WTC11 (cell line): Measurements from ENCODE around the gene TMEM86B. TPM values are rescaled to one million over a fixed set of nuclear protein-coding genes. Genes with fewer than 3 reads are reported as not detected.
A peak's percentile ranks its signal among the peaks of the same experiment; 100 is the strongest.

Experiments
- ATAC-seq: fragments of 200-7000 bp; cut with Tn5 transposase; 2 replicates; pipeline ENCODE4 v1.10.0; 2021; ENCODE audit warnings: mild to moderate bottlenecking, moderate library complexity
- CTCF ChIA-PET: fragments of 300-600 bp; sonication (Branson Sonifier 250); formaldehyde crosslinking; loops from one replicate; lab custom pipeline; 2021; ENCODE audit warnings: antibody characterized with exemption; lab: Charles Lee
- POLR2A ChIA-PET: fragments of 350-600 bp; sonication (Branson Sonifier 250); formaldehyde crosslinking; loops from one replicate; lab custom pipeline; 2021; ENCODE audit warnings: antibody characterized with exemption; lab: Charles Lee
- DNase-seq: peaks from one replicate; pipeline ENCODE4 v3.0.0; 2021; ENCODE audit warnings: low spot score
- H3K27ac Mint-ChIP-seq: 2 replicates; pipeline ENCODE4 v1.8.0; 2021; ENCODE audit warnings: mixed read lengths
- H3K27me3 Mint-ChIP-seq: 2 replicates; pipeline ENCODE4 v1.8.0; 2021; ENCODE audit warnings: low read depth, mild to moderate bottlenecking, moderate library complexity, mixed read lengths
- H3K36me3 Mint-ChIP-seq: 2 replicates; pipeline ENCODE4 v1.8.0; 2021; ENCODE audit warnings: mixed read lengths
- H3K4me1 Mint-ChIP-seq: 2 replicates; pipeline ENCODE4 v1.8.0; 2022; ENCODE audit warnings: mixed read lengths
- H3K4me3 Mint-ChIP-seq: 2 replicates; pipeline ENCODE4 v1.8.0; 2021; ENCODE audit warnings: mild to moderate bottlenecking, moderate library complexity, mixed read lengths
- H3K9me3 Mint-ChIP-seq: 2 replicates; pipeline ENCODE4 v1.8.0; 2021; ENCODE audit warnings: mixed read lengths
- AFF4 ChIP-seq: sonication (generic); formaldehyde crosslinking; IDR thresholded peaks from 2 replicates; pipeline ENCODE4 v1.8.1; 2023; ENCODE audit warnings: mild to moderate bottlenecking, missing genetic modification reagents, borderline replicate concordance
- E2F1 ChIP-seq: sonication (generic); formaldehyde crosslinking; IDR thresholded peaks from 2 replicates; pipeline ENCODE4 v1.8.0; 2022; ENCODE audit warnings: mild to moderate bottlenecking, missing genetic modification reagents
- ELF4 ChIP-seq: sonication (generic); formaldehyde crosslinking; IDR thresholded peaks from 2 replicates; pipeline ENCODE4 v1.8.1; 2022; ENCODE audit warnings: low read depth, mild to moderate bottlenecking, moderate library complexity, missing genetic modification reagents
- FOXK1 ChIP-seq: sonication (generic); formaldehyde crosslinking; IDR thresholded peaks from 2 replicates; pipeline ENCODE4 v1.8.0; 2022; ENCODE audit warnings: mild to moderate bottlenecking, moderate library complexity, missing genetic modification reagents
- GABPB1 ChIP-seq: sonication (generic); formaldehyde crosslinking; IDR thresholded peaks from 2 replicates; pipeline ENCODE4 v1.8.1; 2023; ENCODE audit warnings: mild to moderate bottlenecking, missing genetic modification reagents
- GRHL2 ChIP-seq: fragments of 250-450 bp; sonication (Bioruptor Pico); IDR thresholded peaks from 2 replicates; pipeline ENCODE4 v1.8.0; 2022; ENCODE audit warnings: mild to moderate bottlenecking, moderate library complexity; ENCODE audit not compliant: insufficient replicate concordance, severe bottlenecking
- GTF2I ChIP-seq: fragments of 250-450 bp; sonication (Bioruptor Pico); conservative IDR thresholded peaks from 2 replicates; pipeline ENCODE4 v1.4.0; 2021; ENCODE audit warnings: mild to moderate bottlenecking
- JAZF1 ChIP-seq: fragments of 250-450 bp; sonication (Bioruptor Pico); IDR thresholded peaks from 2 replicates; pipeline ENCODE4 v1.9.0; 2021; ENCODE audit warnings: moderate library complexity, mild to moderate bottlenecking, inconsistent platforms
- JUN ChIP-seq: sonication (generic); formaldehyde crosslinking; IDR thresholded peaks from 2 replicates; pipeline ENCODE4 v1.8.0; 2023; ENCODE audit warnings: mild to moderate bottlenecking, missing genetic modification reagents
- KAT7 ChIP-seq: sonication (generic); formaldehyde crosslinking; IDR thresholded peaks from 2 replicates; pipeline ENCODE4 v1.8.1; 2023; ENCODE audit warnings: missing genetic modification reagents, mild to moderate bottlenecking, borderline replicate concordance
- RELA ChIP-seq: sonication (generic); formaldehyde crosslinking; IDR thresholded peaks from 2 replicates; pipeline ENCODE4 v1.8.1; 2022; ENCODE audit warnings: missing genetic modification reagents, mild to moderate bottlenecking, borderline replicate concordance
- USF2 ChIP-seq: sonication (generic); formaldehyde crosslinking; IDR thresholded peaks from 2 replicates; pipeline ENCODE4 v1.8.1; 2023; ENCODE audit warnings: mild to moderate bottlenecking, missing genetic modification reagents, moderate library complexity
- ZNF416 ChIP-seq: fragments of 250-450 bp; sonication (Bioruptor Pico); IDR thresholded peaks from 2 replicates; pipeline ENCODE4 v1.9.0; 2021; ENCODE audit warnings: mild to moderate bottlenecking, inconsistent platforms
- ZNF425 ChIP-seq: fragments of 250-450 bp; sonication (Bioruptor Pico); conservative IDR thresholded peaks from 2 replicates; pipeline ENCODE4 v1.9.0; 2021; ENCODE audit warnings: mild to moderate bottlenecking
- total RNA-seq: library from RNA; stranded (reverse); gene quantifications from 3 replicates; pipeline ENCODE4 v1.2.3, GENCODE V29; 2021
- TF ChIP-seq, protein P1 (sequence below): sonication (generic); formaldehyde crosslinking; IDR thresholded peaks from 2 replicates; pipeline ENCODE4 v1.8.1; 2022; ENCODE audit warnings: missing genetic modification reagents, borderline replicate concordance
- TF ChIP-seq, protein P2 (sequence below): sonication (generic); formaldehyde crosslinking; IDR thresholded peaks from 2 replicates; pipeline ENCODE4 v1.8.0; 2023; ENCODE audit warnings: missing genetic modification reagents
- TF ChIP-seq, protein P3 (sequence below): fragments of 250-450 bp; sonication (Bioruptor Pico); IDR thresholded peaks from 2 replicates; pipeline ENCODE4 v1.8.0; 2021; ENCODE audit warnings: mild to moderate bottlenecking
- TF ChIP-seq, protein P4 (sequence below): fragments of 250-450 bp; sonication (Bioruptor Pico); IDR thresholded peaks from 2 replicates; pipeline ENCODE4 v1.9.0; 2021; ENCODE audit warnings: mild to moderate bottlenecking

Gene TMEM86B
- total RNA-seq, 1 experiment from 2014 or later, result 4.2 TPM

DNA sequence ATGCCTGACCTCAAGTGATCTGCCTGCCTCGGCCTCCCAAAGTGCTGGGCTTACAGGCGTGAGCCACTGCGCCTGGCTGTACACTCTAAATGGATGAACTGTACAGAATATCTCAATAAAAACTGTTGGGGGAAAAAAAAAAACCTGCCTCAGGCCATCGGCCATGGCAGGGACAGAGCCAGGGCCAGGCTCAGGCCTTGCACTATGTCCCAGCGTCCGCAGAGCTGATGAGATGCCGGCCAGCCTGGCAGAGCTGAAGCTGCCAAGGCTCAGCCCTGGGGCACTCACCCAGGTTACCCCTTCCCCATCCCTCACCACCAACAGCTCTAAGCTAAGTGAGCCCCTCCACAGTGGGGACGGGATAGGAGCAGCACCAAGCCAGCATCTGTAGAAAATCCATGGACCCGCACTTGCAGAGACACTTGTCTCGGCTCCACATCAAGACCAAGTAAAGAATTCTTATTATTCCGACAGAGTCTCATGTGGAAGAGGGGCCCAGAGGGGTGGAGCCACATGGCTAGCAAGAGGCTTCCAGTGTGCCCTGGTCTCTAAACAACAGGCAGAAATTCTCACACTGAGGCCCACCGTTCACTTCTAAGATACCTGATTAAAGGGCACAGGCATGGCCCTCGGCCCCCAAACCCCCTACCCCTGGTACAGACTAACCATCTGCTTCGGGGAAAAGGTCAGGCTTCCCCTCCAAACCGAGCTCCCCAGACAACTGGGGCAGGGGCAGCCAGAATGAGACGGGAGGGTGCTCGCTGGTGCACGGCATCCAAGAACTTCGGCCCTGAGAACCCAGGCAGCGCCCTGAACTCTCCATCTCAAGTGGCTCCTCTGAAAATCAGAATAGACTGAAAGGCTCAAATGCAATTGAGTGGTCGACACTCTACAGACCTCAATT lies 24.4 kb upstream of the TMEM86B start:
- Mint-ChIP-seq H3K27me3 (no peaks in the 10 kb centered on the region), H3K4me1 (peaks cover 44% of the 10 kb centered on the region), H3K9me3 (no peaks in the 10 kb centered on the region), H3K36me3 (no peaks in the 10 kb centered on the region), H3K4me3 (no peak overlapping the region), H3K27ac (peak overlapping the region; percentile 88)
- no peak for TF ChIP-seq USF2
- TF ChIP-seq KAT7 (CRISPR knock-in tag), result no peak
- TF ChIP-seq JUN (CRISPR knock-in tag), result no peak
- no peak for TF ChIP-seq GTF2I
- no peak for TF ChIP-seq ELF4 (CRISPR knock-in tag)
- TF ChIP-seq, protein P1, sequence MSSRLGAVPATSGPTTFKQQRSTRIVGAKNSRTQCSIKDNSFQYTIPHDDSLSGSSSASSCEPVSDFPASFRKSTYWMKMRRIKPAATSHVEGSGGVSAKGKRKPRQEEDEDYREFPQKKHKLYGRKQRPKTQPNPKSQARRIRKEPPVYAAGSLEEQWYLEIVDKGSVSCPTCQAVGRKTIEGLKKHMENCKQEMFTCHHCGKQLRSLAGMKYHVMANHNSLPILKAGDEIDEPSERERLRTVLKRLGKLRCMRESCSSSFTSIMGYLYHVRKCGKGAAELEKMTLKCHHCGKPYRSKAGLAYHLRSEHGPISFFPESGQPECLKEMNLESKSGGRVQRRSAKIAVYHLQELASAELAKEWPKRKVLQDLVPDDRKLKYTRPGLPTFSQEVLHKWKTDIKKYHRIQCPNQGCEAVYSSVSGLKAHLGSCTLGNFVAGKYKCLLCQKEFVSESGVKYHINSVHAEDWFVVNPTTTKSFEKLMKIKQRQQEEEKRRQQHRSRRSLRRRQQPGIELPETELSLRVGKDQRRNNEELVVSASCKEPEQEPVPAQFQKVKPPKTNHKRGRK (CRISPR knock-in tag), result no peak
- TF ChIP-seq FOXK1 (CRISPR knock-in tag), result no peak
- no peak for TF ChIP-seq E2F1 (CRISPR knock-in tag)
- TF ChIP-seq, protein P2, sequence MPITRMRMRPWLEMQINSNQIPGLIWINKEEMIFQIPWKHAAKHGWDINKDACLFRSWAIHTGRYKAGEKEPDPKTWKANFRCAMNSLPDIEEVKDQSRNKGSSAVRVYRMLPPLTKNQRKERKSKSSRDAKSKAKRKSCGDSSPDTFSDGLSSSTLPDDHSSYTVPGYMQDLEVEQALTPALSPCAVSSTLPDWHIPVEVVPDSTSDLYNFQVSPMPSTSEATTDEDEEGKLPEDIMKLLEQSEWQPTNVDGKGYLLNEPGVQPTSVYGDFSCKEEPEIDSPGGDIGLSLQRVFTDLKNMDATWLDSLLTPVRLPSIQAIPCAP, result no peak
- TF ChIP-seq GRHL2 (CRISPR knock-in tag), result no peak
- no peak for TF ChIP-seq GABPB1 (CRISPR knock-in tag)
- CTCF ChIA-PET, result interaction anchor here (1.8 to 2.1 kb wide), 2 partner anchors 48 to 112 kb away, joined by 5 to 10 read pairs; no protein-coding TSS in a partner anchor
- no peak for ATAC-seq
- DNase-seq, result no peak
- POLR2A ChIA-PET, result no interaction called here

- DNase-seq, result no peak
- H3K27me3 Mint-ChIP-seq, result no peaks in the 10 kb centered on the region
- ATAC-seq, result no peak
- H3K4me3 Mint-ChIP-seq, result no peak overlapping the region
- ChIA-PET CTCF (interaction anchor here (0.6 kb wide), 1 partner anchor 8 kb away, joined by 6 read pairs; no protein-coding TSS in a partner anchor), POLR2A (interaction anchor here (0.7 kb wide), 1 partner anchor 171 kb away, joined by 3 read pairs; no protein-coding TSS in a partner anchor)
- H3K9me3 Mint-ChIP-seq, result no peaks in the 10 kb centered on the region
- H3K36me3 Mint-ChIP-seq, result 0 out of 2 replicates have a peak, but pooled peaks cover 3% of the 10 kb centered on the region
- H3K4me1 Mint-ChIP-seq, result peaks cover 31% of the 10 kb centered on the region
- H3K27ac Mint-ChIP-seq, result peak overlapping the region; percentile 79
- TF ChIP-seq, protein P3, sequence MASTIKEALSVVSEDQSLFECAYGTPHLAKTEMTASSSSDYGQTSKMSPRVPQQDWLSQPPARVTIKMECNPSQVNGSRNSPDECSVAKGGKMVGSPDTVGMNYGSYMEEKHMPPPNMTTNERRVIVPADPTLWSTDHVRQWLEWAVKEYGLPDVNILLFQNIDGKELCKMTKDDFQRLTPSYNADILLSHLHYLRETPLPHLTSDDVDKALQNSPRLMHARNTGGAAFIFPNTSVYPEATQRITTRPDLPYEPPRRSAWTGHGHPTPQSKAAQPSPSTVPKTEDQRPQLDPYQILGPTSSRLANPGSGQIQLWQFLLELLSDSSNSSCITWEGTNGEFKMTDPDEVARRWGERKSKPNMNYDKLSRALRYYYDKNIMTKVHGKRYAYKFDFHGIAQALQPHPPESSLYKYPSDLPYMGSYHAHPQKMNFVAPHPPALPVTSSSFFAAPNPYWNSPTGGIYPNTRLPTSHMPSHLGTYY (CRISPR knock-in tag), result no peak
- no peak for TF ChIP-seq AFF4
- no peak for TF ChIP-seq ZNF416 (CRISPR knock-in tag)
- TF ChIP-seq, protein P4, sequence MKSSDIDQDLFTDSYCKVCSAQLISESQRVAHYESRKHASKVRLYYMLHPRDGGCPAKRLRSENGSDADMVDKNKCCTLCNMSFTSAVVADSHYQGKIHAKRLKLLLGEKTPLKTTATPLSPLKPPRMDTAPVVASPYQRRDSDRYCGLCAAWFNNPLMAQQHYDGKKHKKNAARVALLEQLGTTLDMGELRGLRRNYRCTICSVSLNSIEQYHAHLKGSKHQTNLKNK (CRISPR knock-in tag), result no peak
- TF ChIP-seq ZNF425, result no peak
- TF ChIP-seq JAZF1 (CRISPR knock-in tag), result no peak
- TF ChIP-seq RELA (CRISPR knock-in tag), result no peak
- no peak for TF ChIP-seq GABPB1 (CRISPR knock-in tag)
- TF ChIP-seq, protein P2, result no peak
These were observed 22.9 kb upstream of the TMEM86B start for GRCh38 chr19:55251341-55252081.
